ENCODE measurements around the gene ST7L. TPM values are rescaled to one million over a fixed set of nuclear protein-coding genes. Genes with fewer than 3 reads are reported as not detected.
"Not testable (repeated sequence)": the region's sequence is repeated elsewhere in the genome, so short reads cannot be mapped to it uniquely, and the experiment has no call there.

ST7L gene
- total RNA-seq, 1 donor from 2014 or later = 13.5 TPM

- Mint-ChIP-seq H3K36me3 (ENCODE audit: low read depth) (peaks cover 1% of the 10 kb centered on the region), H3K9me3 (no peaks in the 10 kb centered on the region), H3K27me3 (ENCODE audit: insufficient read depth) (peaks cover 62% of the 10 kb centered on the region), H3K27ac (no peak overlapping the region), H3K4me1 (ENCODE audit: low read depth) (peaks cover 5% of the 10 kb centered on the region), H3K4me3 (no peak overlapping the region)
- intact Hi-C loops (cut with micrococcal nuclease) = loop anchor here (10.0 kb wide), 1 partner anchor 168 kb away; the partner anchor contains the start of gene MOV10
- no peak for DNase-seq (ENCODE audit: low spot score)
These were observed 112.6 kb downstream of the ST7L start for GRCh38 chr1:112506306-112506705.

DNA sequence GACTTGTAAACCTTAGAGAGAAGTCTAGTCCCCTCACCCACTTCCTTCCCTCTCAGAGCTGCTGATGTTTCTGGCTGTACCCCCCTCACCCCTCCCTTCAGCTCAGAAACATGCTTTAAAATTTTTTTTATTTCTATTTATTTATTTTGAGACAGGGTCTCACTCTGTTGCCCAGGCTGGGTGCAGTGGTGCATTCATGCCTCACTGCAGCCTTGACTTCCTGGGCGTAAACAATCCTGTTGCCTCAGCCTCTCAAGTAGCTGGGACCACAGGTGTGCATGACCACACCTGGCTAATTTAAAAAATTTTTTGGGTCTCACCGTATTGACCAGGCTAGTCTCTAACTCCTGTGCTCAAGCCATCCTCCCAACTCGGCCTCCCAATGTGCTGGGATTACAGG, 113.1 kb downstream of the ST7L start:
- no peak overlapping the region for H3K27ac Mint-ChIP-seq
- intact Hi-C loops (cut with micrococcal nuclease) = loop anchor here (10.0 kb wide), 1 partner anchor 169 kb away; the partner anchor contains the start of gene MOV10
- H3K36me3 Mint-ChIP-seq (ENCODE audit: low read depth) = peaks cover 1% of the 10 kb centered on the region
- H3K9me3 Mint-ChIP-seq = no peaks in the 10 kb centered on the region
- H3K4me3 Mint-ChIP-seq = no peak overlapping the region
- H3K4me1 Mint-ChIP-seq (ENCODE audit: low read depth) = peaks cover 5% of the 10 kb centered on the region
- no peak for DNase-seq (ENCODE audit: low spot score)
- peaks cover 65% of the 10 kb centered on the region for H3K27me3 Mint-ChIP-seq (ENCODE audit: insufficient read depth)

- H3K36me3 Mint-ChIP-seq (ENCODE audit: low read depth) = peaks cover 1% of the 10 kb centered on the region
- no peaks in the 10 kb centered on the region for H3K9me3 Mint-ChIP-seq
- H3K27ac Mint-ChIP-seq = no peak overlapping the region
- H3K4me1 Mint-ChIP-seq (ENCODE audit: low read depth) = peaks cover 5% of the 10 kb centered on the region
- H3K4me3 Mint-ChIP-seq = no peak overlapping the region
- peaks cover 61% of the 10 kb centered on the region for H3K27me3 Mint-ChIP-seq (ENCODE audit: insufficient read depth)
- intact Hi-C loops (cut with micrococcal nuclease) = loop anchor here (10.0 kb wide), 1 partner anchor 169 kb away; the partner anchor contains the start of gene MOV10
- DNase-seq (ENCODE audit: low spot score) = no peak
These were observed 113.5 kb downstream of the ST7L start for GRCh38 chr1:112505400-112505785.

DNA sequence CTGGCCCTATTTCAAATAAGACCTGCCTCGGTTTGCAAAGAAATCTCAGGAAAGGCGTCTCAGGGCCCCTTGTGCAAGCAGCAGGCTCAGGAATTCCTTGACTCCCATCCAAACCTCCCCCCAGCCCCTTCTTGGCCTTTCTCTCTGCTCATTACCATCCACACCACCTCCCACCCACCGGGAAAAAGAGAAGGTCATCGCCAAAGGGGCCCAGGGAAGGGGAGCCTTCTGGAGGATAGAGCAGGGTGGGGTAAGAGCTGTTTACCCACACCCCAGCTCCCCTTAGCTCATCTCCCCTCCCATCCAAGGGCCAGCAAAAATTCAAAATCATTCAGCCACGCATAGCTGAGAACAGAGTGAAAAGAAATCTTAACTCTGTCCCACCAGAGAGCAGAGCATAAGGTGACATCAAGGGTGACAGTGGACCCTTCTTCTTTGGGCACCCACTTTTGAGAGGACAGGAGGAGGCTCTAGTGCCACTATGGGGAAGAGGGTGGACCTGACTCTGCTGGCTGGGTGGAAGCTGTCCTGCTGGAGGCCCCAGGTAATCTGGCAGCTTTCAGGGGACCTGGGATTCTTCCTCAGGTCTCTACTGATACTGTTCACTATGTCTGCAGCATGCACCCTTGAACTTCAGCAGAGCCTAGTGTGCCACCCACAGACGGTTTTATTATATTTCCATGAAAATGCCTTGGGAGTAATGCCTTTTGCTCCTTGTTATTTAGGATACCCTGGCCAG, 114.1 kb downstream of the ST7L start:
- Mint-ChIP-seq H3K4me1 (ENCODE audit: low read depth) (peaks cover 5% of the 10 kb centered on the region), H3K9me3 (no peaks in the 10 kb centered on the region), H3K36me3 (ENCODE audit: low read depth) (no peaks in the 10 kb centered on the region), H3K4me3 (no peak overlapping the region), H3K27ac (no peak overlapping the region), H3K27me3 (ENCODE audit: insufficient read depth) (peaks cover 58% of the 10 kb centered on the region)
- intact Hi-C loops (cut with micrococcal nuclease) = loop anchor here (10.0 kb wide), 1 partner anchor 170 kb away; the partner anchor contains the start of gene MOV10
- DNase-seq (ENCODE audit: low spot score) = no peak

GRCh38 chr1:112504001-112504660, 114.8 kb downstream of the ST7L start:
- Mint-ChIP-seq H3K36me3 (ENCODE audit: low read depth) (no peaks in the 10 kb centered on the region), H3K27me3 (ENCODE audit: insufficient read depth) (peaks cover 65% of the 10 kb centered on the region), H3K27ac (no peak overlapping the region), H3K4me1 (ENCODE audit: low read depth) (peaks cover 5% of the 10 kb centered on the region), H3K9me3 (no peaks in the 10 kb centered on the region), H3K4me3 (no peak overlapping the region)
- DNase-seq (ENCODE audit: low spot score) = no peak
- intact Hi-C loops (cut with micrococcal nuclease) = loop anchor here (10.0 kb wide), 1 partner anchor 171 kb away; the partner anchor contains the start of gene MOV10

DNA sequence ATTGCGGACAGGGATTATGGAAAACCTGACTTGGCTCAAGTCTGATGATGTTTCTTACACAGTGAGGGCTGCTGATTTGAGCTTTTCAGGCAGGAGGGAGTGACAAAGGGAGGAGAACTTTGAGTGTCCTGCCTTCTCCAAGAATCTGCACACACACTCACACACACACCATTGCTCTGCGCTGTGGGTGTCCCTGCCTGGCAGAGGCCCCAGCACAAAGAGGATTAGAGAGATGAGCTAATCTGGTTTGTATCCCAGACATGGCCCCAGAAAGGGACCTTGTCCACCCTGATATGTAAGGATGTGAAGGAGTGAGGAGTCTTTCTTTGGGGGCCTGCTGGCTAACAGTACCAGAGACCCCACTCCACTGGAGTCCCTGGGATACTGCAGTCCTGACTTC, 116.1 kb downstream of the ST7L start:
- no peaks in the 10 kb centered on the region for H3K36me3 Mint-ChIP-seq (ENCODE audit: low read depth)
- H3K4me1 Mint-ChIP-seq (ENCODE audit: low read depth) = peaks cover 5% of the 10 kb centered on the region
- H3K27me3 Mint-ChIP-seq (ENCODE audit: insufficient read depth) = peaks cover 62% of the 10 kb centered on the region
- peak overlapping the region; percentile 34 for H3K4me3 Mint-ChIP-seq
- intact Hi-C loops (cut with micrococcal nuclease) = loop anchor here (1.0 to 10.0 kb wide), 3 partner anchors 36 to 172 kb away; partner anchors contain the start of gene MOV10
- no peaks in the 10 kb centered on the region for H3K9me3 Mint-ChIP-seq
- H3K27ac Mint-ChIP-seq = no peak overlapping the region
- DNase-seq (ENCODE audit: low spot score) = no peak

GRCh38 chr1:112501810-112502641, 116.9 kb downstream of the ST7L start:
- H3K4me3 Mint-ChIP-seq = peak overlapping the region; percentile 63
- H3K4me1 Mint-ChIP-seq (ENCODE audit: low read depth) = peaks cover 5% of the 10 kb centered on the region
- intact Hi-C loops (cut with micrococcal nuclease) = loop anchor here (1.0 to 10.0 kb wide), 4 partner anchors 35 to 205 kb away; partner anchors contain the start of genes MOV10 and RHOC
- peak; percentile 33 for DNase-seq (ENCODE audit: low spot score)
- no peaks in the 10 kb centered on the region for H3K36me3 Mint-ChIP-seq (ENCODE audit: low read depth)
- peaks cover 62% of the 10 kb centered on the region for H3K27me3 Mint-ChIP-seq (ENCODE audit: insufficient read depth)
- no peak overlapping the region for H3K27ac Mint-ChIP-seq
- H3K9me3 Mint-ChIP-seq = no peaks in the 10 kb centered on the region

DNA sequence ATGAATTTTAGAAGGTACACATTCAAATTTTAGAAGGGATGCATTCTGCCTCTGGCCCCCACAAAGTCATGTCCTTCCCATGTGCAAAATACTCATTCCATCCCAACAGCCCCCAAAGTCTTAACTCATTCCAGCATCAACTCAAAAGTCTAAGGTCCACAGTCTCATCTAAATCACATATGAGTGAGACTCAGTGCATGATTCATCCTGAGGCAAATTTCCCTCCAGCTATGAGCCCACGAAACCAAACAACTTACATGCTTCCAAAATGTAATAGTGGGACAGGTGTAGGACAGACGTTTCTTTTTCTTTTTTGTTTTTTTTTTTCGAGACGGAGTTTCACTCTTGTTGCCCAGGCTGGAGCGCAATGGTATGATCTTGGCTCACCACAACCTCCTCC, 122.7 kb downstream of the ST7L start:
- H3K27me3 Mint-ChIP-seq (ENCODE audit: insufficient read depth) = peaks cover 43% of the 10 kb centered on the region
- H3K4me3 Mint-ChIP-seq = no peak overlapping the region
- no peaks in the 10 kb centered on the region for H3K4me1 Mint-ChIP-seq (ENCODE audit: low read depth)
- no peak for DNase-seq (ENCODE audit: low spot score)
- H3K9me3 Mint-ChIP-seq = no peaks in the 10 kb centered on the region
- intact Hi-C loops (cut with micrococcal nuclease) = no loop called here
- H3K36me3 Mint-ChIP-seq (ENCODE audit: low read depth) = no peaks in the 10 kb centered on the region
- H3K27ac Mint-ChIP-seq = no peak overlapping the region

GRCh38 chr1:112493351-112493750, 125.6 kb downstream of the ST7L start:
- Mint-ChIP-seq H3K36me3 (ENCODE audit: low read depth) (no peaks in the 10 kb centered on the region), H3K9me3 (no peaks in the 10 kb centered on the region), H3K27ac (no peak overlapping the region), H3K4me3 (no peak overlapping the region), H3K4me1 (ENCODE audit: low read depth) (no peaks in the 10 kb centered on the region), H3K27me3 (ENCODE audit: insufficient read depth) (peaks cover 27% of the 10 kb centered on the region)
- intact Hi-C loops (cut with micrococcal nuclease) = no loop called here
- DNase-seq (ENCODE audit: low spot score) = no peak

GRCh38 chr1:112492076-112492475, 126.9 kb downstream of the ST7L start:
- no peaks in the 10 kb centered on the region for H3K4me1 Mint-ChIP-seq (ENCODE audit: low read depth)
- no peaks in the 10 kb centered on the region for H3K36me3 Mint-ChIP-seq (ENCODE audit: low read depth)
- no peaks in the 10 kb centered on the region for H3K9me3 Mint-ChIP-seq
- H3K4me3 Mint-ChIP-seq = no peak overlapping the region
- H3K27ac Mint-ChIP-seq = no peak overlapping the region
- intact Hi-C loops (cut with micrococcal nuclease) = no loop called here
- DNase-seq (ENCODE audit: low spot score) = no peak
- H3K27me3 Mint-ChIP-seq (ENCODE audit: insufficient read depth) = peaks cover 21% of the 10 kb centered on the region

DNA sequence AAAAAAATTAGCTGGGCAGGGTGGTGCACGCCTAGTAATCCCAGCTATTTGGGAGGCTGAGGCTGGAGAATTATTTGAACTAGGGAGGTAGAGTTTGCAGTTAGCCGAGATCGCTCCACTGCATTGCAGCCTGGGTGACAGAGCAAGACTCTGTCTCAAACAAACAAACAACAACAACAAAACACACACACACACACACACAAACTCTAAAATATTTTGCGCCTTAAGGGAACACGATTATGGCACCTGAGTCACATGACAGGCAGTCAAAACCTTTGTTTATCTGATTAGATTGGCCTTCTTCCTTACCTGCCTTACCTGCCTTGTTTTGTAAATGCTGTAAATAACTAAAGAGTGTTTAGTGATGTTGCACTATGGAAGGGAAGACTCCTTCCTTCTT, 130.8 kb downstream of the ST7L start:
- Mint-ChIP-seq H3K4me3 (no peak overlapping the region), H3K27me3 (ENCODE audit: insufficient read depth) (peaks cover 14% of the 10 kb centered on the region)

DNA sequence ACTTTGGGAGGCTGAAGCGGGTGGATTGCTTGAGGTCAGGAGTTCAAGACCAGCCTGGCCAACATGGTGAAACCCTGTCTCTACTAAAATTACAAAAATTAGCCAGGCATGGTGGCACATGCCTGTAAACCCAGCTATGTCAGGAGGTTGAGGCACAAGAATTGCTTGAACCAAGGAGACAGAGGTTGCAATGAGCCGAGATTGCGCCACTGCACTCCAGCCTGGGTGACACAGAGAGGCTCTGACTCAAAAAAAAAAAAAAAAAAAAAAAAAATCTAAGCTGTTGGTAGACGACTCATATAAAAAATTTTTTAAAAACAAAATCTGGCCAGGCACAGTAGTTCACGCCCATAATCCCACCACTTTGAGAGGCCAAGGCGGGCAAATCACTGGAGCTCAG, 131.3 kb downstream of the ST7L start:
- H3K4me1 Mint-ChIP-seq (ENCODE audit: low read depth); intact Hi-C loops (cut with micrococcal nuclease): not testable (repeated sequence)

More for the DNA sequence above, 130.8 kb downstream of the ST7L start:
- Mint-ChIP-seq H3K36me3 (ENCODE audit: low read depth) (no peaks in the 10 kb centered on the region), H3K9me3 (no peaks in the 10 kb centered on the region), H3K4me1 (ENCODE audit: low read depth) (no peaks in the 10 kb centered on the region), H3K27ac (no peak overlapping the region)
- intact Hi-C loops (cut with micrococcal nuclease) = no loop called here
- DNase-seq (ENCODE audit: low spot score) = no peak

More for the DNA sequence above, 131.3 kb downstream of the ST7L start:
- not testable (repeated sequence) for DNase-seq (ENCODE audit: low spot score); H3K4me3 Mint-ChIP-seq; H3K36me3 Mint-ChIP-seq (ENCODE audit: low read depth); H3K9me3 Mint-ChIP-seq; H3K27ac Mint-ChIP-seq
- peaks cover 11% of the 10 kb centered on the region for H3K27me3 Mint-ChIP-seq (ENCODE audit: insufficient read depth)

All from activated T-helper 1 cell treated with anti-CD3 and anti-CD28 coated beads, Interleukin-12 subunit alpha, Interleukin-12 subunit beta, Interleukin-2, Interleukin-4 antibody, amounts not matched to agents 30 ng/mL and 10 ng/mL and 1 ng/mL, durations not matched to agents 14 hours and 24 hours and 36 hours (primary cell).